Measurements from ENCODE around the gene C17orf113. TPM values are rescaled to one million over a fixed set of nuclear protein-coding genes. Genes with fewer than 3 reads are reported as not detected.

The C17orf113 gene
- 0.45 to 0.97 TPM (median 0.59 TPM) in 5 replicates for total RNA-seq (2022; extraction: Qiagen RNA extraction)

DNA sequence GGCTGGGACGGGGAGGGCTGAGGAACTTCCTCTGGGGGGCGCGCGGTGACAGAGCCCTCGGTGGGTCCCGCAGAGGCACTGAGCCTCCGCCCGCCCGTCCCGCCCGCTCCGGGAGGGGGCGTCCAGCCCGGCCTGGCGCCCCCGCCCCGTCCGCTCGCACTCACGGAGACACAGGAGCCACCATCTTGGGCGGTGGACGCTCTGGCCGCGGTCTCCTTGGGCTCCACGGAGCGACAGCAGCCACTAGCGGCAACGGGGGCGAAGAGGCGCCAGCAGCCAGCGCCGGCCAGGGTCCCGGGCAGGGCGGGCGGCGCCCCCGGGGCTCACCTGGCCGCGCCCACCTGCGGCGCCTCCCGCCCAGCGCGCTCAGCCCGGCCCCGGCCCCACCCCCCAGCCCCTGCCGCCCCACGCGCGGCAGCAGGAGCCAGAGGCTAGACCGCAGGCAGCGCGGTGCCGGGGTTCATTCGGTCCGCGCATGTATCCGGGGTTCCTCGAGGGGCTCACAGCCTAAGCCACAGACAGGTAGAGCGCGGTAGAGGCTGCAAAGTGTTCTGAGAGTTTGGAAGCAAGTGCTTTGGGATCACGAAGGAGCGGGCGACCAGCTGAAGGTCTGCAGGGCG lies at the start of gene C17orf113:
Gene C17orf113, minus strand, starts transcription at position 209 of the 620 bp plus-strand sequence. CDS start 7,225 bp downstream, outside the sequence.

DNA sequence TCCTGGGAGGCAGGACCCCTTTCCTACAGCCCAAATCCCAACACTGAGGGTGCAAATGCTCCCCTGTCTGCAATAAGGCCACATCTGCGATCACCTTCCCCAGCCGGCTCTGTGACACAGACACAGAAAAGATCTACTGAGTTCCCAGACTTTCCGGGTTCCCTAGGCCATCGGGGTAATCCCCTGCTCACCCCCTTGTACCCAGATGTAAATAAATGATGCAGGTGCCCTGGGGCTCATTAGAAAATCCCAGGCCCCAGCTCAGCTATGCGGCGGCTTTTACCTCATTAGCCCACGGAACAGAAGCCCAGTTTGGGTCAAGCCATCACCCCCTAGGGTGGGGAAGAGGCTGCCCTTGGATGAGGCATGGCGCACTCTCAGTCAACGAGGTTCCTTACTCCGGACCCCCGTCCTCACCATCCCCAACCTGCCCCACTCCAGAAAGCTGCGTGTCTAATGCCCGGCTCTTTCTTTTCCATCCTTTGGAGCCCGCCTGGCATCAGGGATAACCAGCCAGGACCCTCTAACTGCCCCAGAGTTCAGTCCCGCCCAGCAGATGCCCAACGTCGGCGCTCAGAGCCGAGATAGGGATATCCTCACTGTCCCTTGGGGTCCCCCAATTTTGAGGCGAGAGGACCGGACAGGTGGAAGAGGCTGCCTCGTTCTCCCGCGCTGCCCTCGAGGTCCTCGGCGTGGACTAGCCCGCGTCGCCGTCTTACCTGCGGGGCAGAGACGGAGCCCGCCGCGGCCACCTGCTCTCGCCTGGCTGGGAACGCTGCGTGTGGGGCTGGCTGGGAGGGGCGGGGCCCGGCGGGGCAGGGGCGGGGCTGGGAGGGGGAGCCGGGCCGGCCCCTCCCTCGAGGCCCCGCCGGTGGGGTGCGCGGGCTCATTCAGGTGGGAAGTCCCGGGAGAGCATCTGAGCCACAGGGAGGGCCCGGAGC lies 47.6 kb upstream of the C17orf113 start, which contains the start of gene ZNF385C:
Gene ZNF385C, minus strand, starts transcription at position 783 of the 941 bp plus-strand sequence. CDS start 35,417 bp downstream, outside the sequence.

DNA sequence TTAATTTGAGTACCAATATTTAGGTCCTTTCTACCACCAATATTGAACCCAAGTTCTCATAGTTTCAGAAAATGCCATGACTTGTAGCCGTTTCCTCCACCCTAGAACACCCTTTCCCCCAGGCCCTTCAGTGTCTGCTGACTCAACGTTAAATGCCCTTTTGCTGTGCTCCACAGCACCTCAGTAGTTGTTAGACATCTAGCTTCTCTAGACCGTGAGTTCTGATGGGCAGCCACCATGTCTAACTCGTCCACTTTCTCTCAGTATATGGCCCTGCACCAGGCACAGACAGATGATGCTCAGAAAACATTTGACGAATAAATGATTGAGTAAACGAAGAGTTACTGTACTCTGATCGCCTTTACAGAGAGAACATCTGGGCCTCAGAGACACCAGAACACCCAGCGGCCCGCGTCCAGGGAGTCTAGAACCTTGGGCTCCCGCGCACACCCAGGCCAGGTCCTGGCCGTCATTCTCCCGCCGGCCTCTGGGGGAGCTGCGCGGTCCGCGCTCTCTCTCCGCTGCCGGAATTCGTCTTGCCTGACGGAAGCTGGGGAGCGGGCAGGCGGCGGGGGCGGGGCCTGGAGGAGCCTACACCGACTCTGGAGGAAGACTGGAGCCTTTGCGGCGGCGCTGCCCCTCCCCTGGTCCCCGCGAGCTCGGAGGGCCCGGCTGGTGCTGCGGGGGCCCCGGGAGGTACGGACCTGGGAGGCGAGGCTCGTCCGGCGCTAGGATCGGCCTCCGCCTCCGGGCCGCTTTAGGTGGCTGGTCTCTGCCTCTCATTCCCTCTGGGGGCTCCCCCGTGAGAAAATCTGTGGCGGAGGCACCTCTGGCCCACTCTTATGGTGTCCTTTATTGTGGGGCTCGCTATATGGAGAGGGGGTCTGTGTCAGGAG lies 30.6 kb downstream of the C17orf113 start, which contains the start of gene NKIRAS2:
Gene NKIRAS2, plus strand, starts transcription at position 582 of the 896 bp plus-strand sequence. CDS start 1,488 bp downstream, outside the sequence.

DNA sequence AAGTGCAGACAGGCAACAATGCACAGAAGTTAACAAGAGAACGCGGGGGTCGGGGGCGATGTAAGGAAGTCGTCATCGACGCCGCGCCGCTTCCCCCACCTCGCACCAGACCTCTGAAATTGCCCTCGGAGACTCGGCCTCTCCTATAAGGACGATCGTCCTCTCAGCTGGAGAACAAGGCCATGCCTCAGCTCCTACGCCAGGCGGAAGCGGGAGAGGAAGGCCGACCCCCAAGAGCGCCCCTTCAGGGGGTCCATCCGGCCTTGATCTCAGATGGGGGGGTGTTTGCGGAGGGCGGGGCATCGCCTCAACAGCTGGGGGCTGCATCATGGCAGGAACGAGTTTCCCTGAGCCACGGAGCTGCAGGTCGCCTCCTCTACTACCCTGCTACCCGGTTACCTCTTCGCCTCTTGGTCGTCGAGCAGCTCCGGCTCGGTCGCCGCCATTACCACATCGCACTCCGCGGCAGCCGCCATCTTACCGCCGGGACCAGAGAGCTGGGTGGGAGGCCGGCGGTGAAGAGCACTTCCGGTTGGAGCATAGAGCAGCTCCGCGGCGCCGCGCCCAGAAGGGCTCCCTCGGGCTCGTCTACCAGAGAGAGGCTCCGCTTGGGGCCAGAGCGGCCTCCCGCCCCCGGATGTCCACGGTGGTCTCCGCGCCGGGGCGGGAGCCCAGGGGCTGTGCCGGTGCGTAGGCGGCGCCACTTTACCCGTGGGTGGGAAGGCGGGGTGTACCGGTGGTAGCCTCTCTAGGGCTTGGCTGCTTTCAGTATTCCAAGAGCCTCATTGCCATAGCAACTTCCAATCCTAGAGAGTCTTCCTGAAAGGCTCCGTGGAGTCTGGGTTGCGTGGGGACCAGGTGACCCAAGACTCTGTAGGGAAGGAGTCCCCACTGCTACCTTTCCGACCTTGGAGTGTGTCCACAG lies 33.2 kb downstream of the C17orf113 start, which contains the start of gene DNAJC7:
Gene DNAJC7, minus strand, starts transcription at position 499 of the 925 bp plus-strand sequence. Its CDS starts 23 bp downstream, at position 476.

Other genes starting within 250 kb of the C17orf113 start
- gene P3H4, start 238.7 kb downstream of the C17orf113 start, total RNA-seq (2022; extraction: Qiagen RNA extraction): 25.4 to 35.5 TPM (median 32.2 TPM) in 5 replicates
- gene FKBP10, start 237.6 kb downstream of the C17orf113 start, total RNA-seq (2022; extraction: Qiagen RNA extraction): 72.0 to 114 TPM (median 103 TPM) in 5 replicates
- 101 to 122 TPM (median 114 TPM) in 5 replicates for gene NT5C3B, start 214.4 kb downstream of the C17orf113 start, total RNA-seq (2022; extraction: Qiagen RNA extraction)
- gene KLHL10, start 212.8 kb downstream of the C17orf113 start, total RNA-seq (2022; extraction: Qiagen RNA extraction): 0.06 to 0.11 TPM (median 0.09 TPM) in 4 of 5 replicates, not detected in the other
- 2.5 to 5.9 TPM (median 5.1 TPM) in 5 replicates for gene KLHL11, start 185.2 kb downstream of the C17orf113 start, total RNA-seq (2022; extraction: Qiagen RNA extraction)
- gene ACLY, start 131.7 kb downstream of the C17orf113 start, total RNA-seq (2022; extraction: Qiagen RNA extraction): 246 to 313 TPM (median 310 TPM) in 5 replicates
- 1.1 to 2.1 TPM (median 1.4 TPM) in 5 replicates for gene ODAD4, start 120.0 kb downstream of the C17orf113 start, total RNA-seq (2022; extraction: Qiagen RNA extraction)
- 55.7 to 71.5 TPM (median 68.8 TPM) in 5 replicates for gene CNP, start 83.8 kb downstream of the C17orf113 start, total RNA-seq (2022; extraction: Qiagen RNA extraction)
- gene DNAJC7, start 33.2 kb downstream of the C17orf113 start, total RNA-seq (2022; extraction: Qiagen RNA extraction): 107 to 118 TPM (median 113 TPM) in 5 replicates
- gene NKIRAS2, start 30.5 kb downstream of the C17orf113 start, total RNA-seq (2022; extraction: Qiagen RNA extraction): 43.6 to 49.2 TPM (median 47.0 TPM) in 5 replicates
- 0.18 to 0.30 TPM (median 0.29 TPM) in 5 replicates for gene ZNF385C, start 47.9 kb upstream of the C17orf113 start, total RNA-seq (2022; extraction: Qiagen RNA extraction)
- gene DHX58, start 62.1 kb upstream of the C17orf113 start, total RNA-seq (2022; extraction: Qiagen RNA extraction): 0.08 to 0.52 TPM (median 0.30 TPM) in 5 replicates
- 29.1 to 48.8 TPM (median 45.8 TPM) in 5 replicates for gene KAT2A, start 70.8 kb upstream of the C17orf113 start, total RNA-seq (2022; extraction: Qiagen RNA extraction)
- gene HSPB9, start 72.2 kb upstream of the C17orf113 start, total RNA-seq (2022; extraction: Qiagen RNA extraction): not detected in 5 replicates
- gene RAB5C, start 104.4 kb upstream of the C17orf113 start, total RNA-seq (2022; extraction: Qiagen RNA extraction): 223 to 283 TPM (median 277 TPM) in 5 replicates
- gene KCNH4, start 130.5 kb upstream of the C17orf113 start, total RNA-seq (2022; extraction: Qiagen RNA extraction): 0.19 to 0.40 TPM (median 0.26 TPM) in 5 replicates
- gene HCRT, start 134.9 kb upstream of the C17orf113 start, total RNA-seq (2022; extraction: Qiagen RNA extraction): not detected in 5 replicates
- gene GHDC, start 143.9 kb upstream of the C17orf113 start, total RNA-seq (2022; extraction: Qiagen RNA extraction): 14.2 to 20.4 TPM (median 18.9 TPM) in 5 replicates
- 20.4 to 30.9 TPM (median 28.1 TPM) in 5 replicates for gene STAT5B, start 225.8 kb upstream of the C17orf113 start, total RNA-seq (2022; extraction: Qiagen RNA extraction)
- 6.1 to 9.3 TPM (median 7.0 TPM) in 5 replicates for gene STAT5A, start 237.9 kb upstream of the C17orf113 start, total RNA-seq (2022; extraction: Qiagen RNA extraction)